ENCODE data around the gene TMEM175.

Gene TMEM175

GRCh38 chr4:911871-912490, 20.3 kb upstream of the TMEM175 start:
- Histone ChIP-seq H3K4me3 (replicated peaks; ENCODE audit: insufficient read depth, low read length) (no peak overlapping the region), H3K27ac (replicated peaks) (no peak overlapping the region), H3K27me3 (ENCODE audit: insufficient read depth, poor library complexity, severe bottlenecking) (no peaks in the 10 kb centered on the region)
- no peak for DNase-seq (ENCODE audit: low read depth in 1 of 2, low spot score in 1 of 2)
- TF ChIP-seq POLR2AphosphoS5 (IDR thresholded peaks at IDR 0.05; ENCODE audit: low read depth) (no peak), GABPA (IDR thresholded peaks at IDR 0.05; ENCODE audit: low read depth) (no peak)

GRCh38 chr4:912548-913279, 19.5 kb upstream of the TMEM175 start:
- TF ChIP-seq CTCF (IDR thresholded peaks at IDR 0.05; ENCODE audit: insufficient read depth, low read length) (no peak), POLR2AphosphoS5 (IDR thresholded peaks at IDR 0.05; ENCODE audit: low read depth) (no peak), SPI1 (IDR thresholded peaks at IDR 0.05; ENCODE audit: borderline replicate concordance, low read depth) (no peak), REST (IDR thresholded peaks at IDR 0.05; ENCODE audit: insufficient replicate concordance, low read depth) (no peak), GABPA (IDR thresholded peaks at IDR 0.05; ENCODE audit: low read depth) (no peak)
- DNase-seq (ENCODE audit: low read depth in 1 of 2, low spot score in 1 of 2): no peak
- H3K27ac ChIP-seq (replicated peaks): no peak overlapping the region
- no peak overlapping the region for H3K4me3 ChIP-seq (replicated peaks; ENCODE audit: insufficient read depth, low read length)
- no peaks in the 10 kb centered on the region for H3K27me3 ChIP-seq (ENCODE audit: insufficient read depth, poor library complexity, severe bottlenecking)

- H3K4me3 ChIP-seq (replicated peaks; ENCODE audit: insufficient read depth, low read length): no peak overlapping the region
- H3K27ac ChIP-seq (replicated peaks): no peak overlapping the region
- no peak for DNase-seq (ENCODE audit: low read depth in 1 of 2, low spot score in 1 of 2)
- TF ChIP-seq GABPA (IDR thresholded peaks at IDR 0.05; ENCODE audit: low read depth) (no peak), CTCF (IDR thresholded peaks at IDR 0.05; ENCODE audit: insufficient read depth, low read length) (no peak), REST (IDR thresholded peaks at IDR 0.05; ENCODE audit: insufficient replicate concordance, low read depth) (no peak), SPI1 (IDR thresholded peaks at IDR 0.05; ENCODE audit: borderline replicate concordance, low read depth) (no peak), POLR2AphosphoS5 (IDR thresholded peaks at IDR 0.05; ENCODE audit: low read depth) (no peak)
- no peaks in the 10 kb centered on the region for H3K27me3 ChIP-seq (ENCODE audit: insufficient read depth, poor library complexity, severe bottlenecking)
Measured at GRCh38 chr4:913280-913618, 19.0 kb upstream of the TMEM175 start.

GRCh38 chr4:914531-914930, 17.7 kb upstream of the TMEM175 start:
- Histone ChIP-seq H3K4me3 (replicated peaks; ENCODE audit: insufficient read depth, low read length) (no peak overlapping the region; the same call in 1 of the 2 replicates), H3K27ac (replicated peaks) (no peak overlapping the region), H3K27me3 (ENCODE audit: insufficient read depth, poor library complexity, severe bottlenecking) (no peaks in the 10 kb centered on the region)
- no peak for DNase-seq (ENCODE audit: low read depth in 1 of 2, low spot score in 1 of 2)
- TF ChIP-seq SPI1 (IDR thresholded peaks at IDR 0.05; ENCODE audit: borderline replicate concordance, low read depth): no peak
- no peak for TF ChIP-seq REST (IDR thresholded peaks at IDR 0.05; ENCODE audit: insufficient replicate concordance, low read depth)
- no peak for TF ChIP-seq CTCF (IDR thresholded peaks at IDR 0.05; ENCODE audit: insufficient read depth, low read length)
- TF ChIP-seq GABPA (IDR thresholded peaks at IDR 0.05; ENCODE audit: low read depth): no peak
- no peak for TF ChIP-seq POLR2AphosphoS5 (IDR thresholded peaks at IDR 0.05; ENCODE audit: low read depth)

Data from HL-60 (cell line).